HFFc6 (cell line): ENCODE data around the gene CLRN3. TPM values are rescaled to one million over a fixed set of nuclear protein-coding genes. Genes with fewer than 3 reads are reported as not detected.

Experiments
- DNase-seq: peaks from one replicate; pipeline ENCODE4 v3.0.0-alpha.2; 2018
- H3K27ac Mint-ChIP-seq: 2 replicates; pipeline ENCODE4 v1.8.0; 2020; ENCODE audit warnings: mild to moderate bottlenecking, mixed read lengths
- H3K27me3 Mint-ChIP-seq: 2 replicates; pipeline ENCODE4 v1.8.0; 2021; ENCODE audit warnings: mild to moderate bottlenecking, moderate library complexity, mixed read lengths; ENCODE audit not compliant: insufficient read depth
- H3K36me3 Mint-ChIP-seq: 2 replicates; pipeline ENCODE4 v1.8.0; 2021; ENCODE audit warnings: low read depth, mixed read lengths
- H3K4me1 Mint-ChIP-seq: 2 replicates; pipeline ENCODE4 v1.8.0; 2020; ENCODE audit warnings: low read depth, mixed read lengths
- H3K4me3 Mint-ChIP-seq: 2 replicates; pipeline ENCODE4 v1.8.0; 2020; ENCODE audit warnings: mild to moderate bottlenecking, moderate library complexity, mixed read lengths
- H3K9me3 Mint-ChIP-seq: 2 replicates; pipeline ENCODE4 v1.8.0; 2020; ENCODE audit warnings: mild to moderate bottlenecking, mixed read lengths
- CTCF ChIP-seq: fragments of 200-600 bp; sonication (generic); IDR thresholded peaks from 2 replicates; pipeline ENCODE4 v1.5.0; 2021; ENCODE audit warnings: antibody characterized with exemption, mild to moderate bottlenecking
- total RNA-seq, 6 experiments: library from RNA; stranded (reverse); fragmentation: NEBNext Ultra II Directional; extraction: Animal tissue kit (Norgen Biotek cat#: 25700); gene quantifications; 2 replicates in 1 of 6; 3 replicates in 5 of 6; pipeline ENCODE4 v1.2.3, GENCODE V29; 2021

CLRN3 gene
- total RNA-seq, 6 experiments from 2014 or later = not detected

GRCh38 chr10:127830414-127830813 lies 62.3 kb downstream of the CLRN3 start:
- TF ChIP-seq CTCF = no peak
- Mint-ChIP-seq H3K27me3 (no peaks in the 10 kb centered on the region; the same call in 1 of the 2 replicates), H3K4me1 (no peaks in the 10 kb centered on the region), H3K4me3 (no peak overlapping the region), H3K9me3 (peaks cover 45% of the 10 kb centered on the region), H3K36me3 (no peaks in the 10 kb centered on the region), H3K27ac (no peak overlapping the region)
- no peak for DNase-seq

Other genes with a start within 250 kb of the CLRN3 start
- gene FOXI2, start 155.8 kb downstream of the CLRN3 start, total RNA-seq = not detected
- gene PTPRE, start 14.2 kb upstream of the CLRN3 start, total RNA-seq = under 1 TPM in 3 of 6 experiments, not detected in 3; 0.14 to 0.37 (median 0.15) TPM
- gene MKI67, start 233.5 kb upstream of the CLRN3 start, total RNA-seq = 10 to 100 TPM; 38.2 to 77.0 (median 70.0) TPM